ENCODE data around the gene MYO1B. TPM values are rescaled to one million over a fixed set of nuclear protein-coding genes. Genes with fewer than 3 reads are reported as not detected.

MYO1B gene
- 82.6 TPM for polyA plus RNA-seq (ENCODE audit: insufficient read length)

DNA sequence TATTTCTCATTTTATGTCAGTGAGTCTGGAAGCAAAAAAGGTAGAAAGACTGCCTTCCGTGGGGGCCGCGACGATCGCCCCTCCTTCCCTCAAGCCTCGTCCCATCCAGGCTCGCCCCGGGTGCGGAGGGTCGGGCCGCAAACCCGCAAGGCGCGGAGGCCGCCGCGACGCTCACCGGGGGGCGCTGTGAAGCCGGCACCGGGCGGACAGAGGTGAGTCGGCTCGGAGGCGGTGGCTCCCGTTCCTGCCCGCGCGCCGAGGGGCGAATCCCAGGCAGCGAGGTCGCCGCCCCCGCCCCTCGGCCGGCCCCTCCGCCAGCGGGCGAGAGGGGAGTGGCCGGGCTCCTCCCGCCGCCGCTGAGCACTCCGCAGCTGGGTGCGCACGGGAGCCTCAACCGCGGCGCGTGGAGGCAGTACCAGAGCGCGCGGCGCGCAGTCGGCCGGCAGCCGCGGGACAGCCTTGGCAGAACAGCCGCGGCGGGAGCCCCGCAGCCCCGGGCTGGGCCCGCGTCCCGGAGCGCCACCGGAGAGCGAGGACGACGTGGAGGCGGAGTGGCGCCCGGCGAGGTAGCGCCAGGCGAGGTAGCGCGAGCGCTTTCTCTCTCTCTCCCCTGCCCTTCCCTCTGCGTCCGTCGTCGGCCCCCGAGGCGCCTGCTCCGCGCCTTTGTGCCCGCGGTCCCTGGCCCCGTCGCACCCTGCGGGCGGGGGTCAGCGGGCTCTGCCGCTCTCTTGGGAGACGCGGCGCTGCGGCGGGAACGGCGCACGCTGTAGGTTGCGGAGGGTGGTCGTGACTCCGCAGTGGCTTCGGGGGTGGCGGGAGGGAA is at the start of gene MYO1B:
TSS of gene MYO1B (plus strand) at position 359 of the 823 bp plus-strand sequence. CDS start 31,492 bp downstream, outside the sequence.
- DNase-seq = peak; percentile 84

DNA sequence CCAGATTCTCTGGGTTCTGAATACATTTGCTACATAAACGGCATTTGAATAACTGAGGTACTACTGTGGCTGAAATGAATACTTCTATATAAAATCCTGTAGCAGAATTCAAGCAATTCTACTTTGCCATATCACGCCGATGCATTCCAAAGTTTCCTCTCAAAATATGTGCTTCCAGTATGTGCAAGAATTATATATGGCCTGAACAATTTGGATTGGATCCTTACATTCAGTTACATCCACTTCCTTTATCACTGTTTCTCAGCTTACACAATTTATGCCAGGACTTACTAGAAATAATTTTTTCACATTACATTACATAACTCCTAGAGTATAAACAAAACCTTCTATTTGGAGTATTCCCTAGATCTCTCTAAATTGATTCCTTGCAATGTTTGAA is 48.1 kb upstream of the MYO1B start:
- no peak for DNase-seq

DNA sequence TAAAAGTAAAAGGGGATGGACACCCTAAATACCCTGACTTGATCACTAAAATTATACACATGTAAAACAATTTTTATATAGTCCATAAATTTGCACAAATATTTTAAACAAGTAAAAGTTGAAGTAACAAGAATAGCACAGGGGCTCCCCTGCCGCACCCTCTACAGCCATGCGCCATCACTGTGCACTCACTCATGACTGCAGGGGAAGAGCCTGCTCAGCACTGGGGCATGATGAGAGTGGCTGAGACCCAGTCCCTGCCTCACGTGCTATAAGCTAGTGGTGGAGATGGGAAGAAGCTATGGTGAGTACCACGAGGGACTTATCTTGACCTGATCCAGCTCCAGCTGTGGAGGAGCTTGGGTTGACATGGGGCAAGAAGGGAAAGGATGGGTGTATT is 46.9 kb upstream of the MYO1B start:
- no peak for DNase-seq

DNA sequence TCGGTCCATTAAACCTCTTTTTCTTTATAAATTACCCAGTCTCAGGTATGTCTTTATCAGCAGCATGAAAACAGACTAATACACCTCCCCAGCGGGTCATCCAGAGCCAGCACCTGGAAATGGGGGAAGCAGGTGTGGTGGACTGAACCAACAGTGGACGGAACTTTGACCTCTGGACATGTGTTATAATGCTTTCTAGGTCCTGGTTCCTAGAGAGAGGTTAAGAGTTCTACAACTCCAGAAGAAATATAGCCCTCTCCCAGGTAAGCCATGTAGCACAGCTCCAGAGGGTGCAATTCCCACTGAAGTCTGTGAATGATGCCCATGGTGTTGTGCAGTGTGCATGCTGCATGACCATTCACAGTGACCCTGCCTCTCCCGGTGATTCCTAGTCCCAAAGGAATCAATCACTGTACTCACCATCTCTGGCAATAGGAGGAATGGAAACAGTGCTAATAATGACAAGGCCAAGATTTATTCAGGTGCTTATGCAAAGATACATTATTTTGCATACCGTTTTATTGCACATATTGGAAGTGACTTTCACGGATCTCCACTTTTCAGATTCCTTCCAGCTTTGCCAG is 45.2 kb upstream of the MYO1B start:
- DNase-seq = no peak

DNA sequence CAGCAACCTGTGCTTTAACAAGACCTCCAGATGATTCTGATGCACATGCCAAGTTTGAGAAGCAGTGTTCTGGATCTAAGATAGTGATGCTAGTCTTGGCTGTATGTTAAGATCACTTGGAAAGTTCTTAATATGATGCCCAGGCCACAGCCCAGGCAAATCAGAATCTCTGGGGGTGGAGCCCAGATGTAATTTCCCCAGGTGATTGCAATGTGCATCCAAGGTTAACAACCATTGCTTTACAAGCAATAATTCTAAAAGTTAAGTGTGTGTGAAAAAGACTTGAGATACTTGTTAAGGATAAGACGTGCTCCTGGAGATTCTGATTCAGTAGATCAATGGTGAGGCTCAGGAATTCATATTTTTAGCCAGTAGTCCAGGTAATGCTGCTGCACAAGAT is 44.3 kb upstream of the MYO1B start:
- DNase-seq = no peak

DNA sequence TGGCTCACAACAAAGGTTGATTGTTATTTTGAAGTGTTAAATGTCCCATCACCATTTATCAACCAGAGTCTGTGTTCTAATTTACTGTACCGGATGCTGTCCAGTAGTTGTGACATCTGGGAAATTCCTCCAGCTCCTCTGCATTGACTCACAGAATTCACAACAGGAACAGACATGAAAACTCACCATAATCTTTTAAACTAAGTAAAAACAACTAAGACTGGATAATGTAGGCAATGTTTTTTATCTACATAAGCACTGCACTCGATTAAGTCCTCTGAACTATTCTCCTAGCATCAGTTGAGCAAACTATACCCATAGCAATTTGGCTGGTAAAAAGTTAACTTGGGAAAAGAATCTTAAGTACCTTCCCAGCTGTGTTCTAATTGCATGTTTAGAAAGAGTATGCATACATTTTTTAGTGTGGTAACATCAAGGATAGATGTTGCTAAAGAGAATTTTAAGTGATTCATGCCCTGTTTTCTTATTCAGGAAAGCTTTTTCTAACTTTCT is 42.9 kb upstream of the MYO1B start:
- no peak for DNase-seq

DNA sequence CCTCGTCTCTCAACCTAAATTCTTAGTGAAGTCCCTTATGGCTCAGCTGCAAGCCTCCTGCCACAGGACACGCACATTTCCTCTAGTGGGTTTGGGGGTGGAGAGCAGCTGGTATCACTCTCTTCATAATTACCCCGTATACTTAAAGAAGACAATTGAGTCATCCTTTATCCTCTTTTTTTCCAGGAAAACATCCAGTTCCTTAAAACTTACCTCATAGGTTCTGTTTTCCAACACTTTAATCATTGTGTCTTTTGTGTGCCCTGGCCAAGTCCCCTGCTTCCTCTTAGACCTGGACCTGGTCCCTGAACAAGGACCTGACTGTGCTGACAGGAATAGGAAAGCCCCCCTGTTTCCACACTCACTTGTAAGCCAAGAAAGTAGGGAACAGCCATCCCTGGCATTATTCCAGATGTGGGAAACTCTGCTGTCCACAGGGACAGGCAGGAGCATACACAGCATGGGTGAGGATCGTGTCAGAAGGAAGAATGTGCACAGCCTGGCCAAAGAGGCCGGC is 42.3 kb upstream of the MYO1B start:
- DNase-seq = peak; percentile 41

DNA sequence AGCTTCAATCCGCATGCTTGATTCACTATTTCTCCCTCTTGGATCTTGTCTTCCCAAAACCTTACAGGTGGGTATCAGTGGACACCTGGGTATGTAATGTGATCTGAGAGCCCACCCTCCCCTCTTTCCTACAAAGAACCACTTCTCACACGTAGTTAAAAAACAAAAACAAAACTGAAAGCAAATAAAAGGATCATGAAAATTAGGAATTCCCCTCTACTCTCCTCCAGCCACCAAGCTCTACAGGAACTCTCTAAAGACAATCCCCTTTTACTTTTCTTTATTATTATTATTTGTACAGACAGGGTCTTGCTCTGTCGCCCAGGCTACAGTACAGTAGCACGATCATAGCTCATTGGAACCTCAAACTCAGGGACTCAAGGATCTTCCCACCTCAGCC is 40.8 kb upstream of the MYO1B start:
- DNase-seq = no peak

DNA sequence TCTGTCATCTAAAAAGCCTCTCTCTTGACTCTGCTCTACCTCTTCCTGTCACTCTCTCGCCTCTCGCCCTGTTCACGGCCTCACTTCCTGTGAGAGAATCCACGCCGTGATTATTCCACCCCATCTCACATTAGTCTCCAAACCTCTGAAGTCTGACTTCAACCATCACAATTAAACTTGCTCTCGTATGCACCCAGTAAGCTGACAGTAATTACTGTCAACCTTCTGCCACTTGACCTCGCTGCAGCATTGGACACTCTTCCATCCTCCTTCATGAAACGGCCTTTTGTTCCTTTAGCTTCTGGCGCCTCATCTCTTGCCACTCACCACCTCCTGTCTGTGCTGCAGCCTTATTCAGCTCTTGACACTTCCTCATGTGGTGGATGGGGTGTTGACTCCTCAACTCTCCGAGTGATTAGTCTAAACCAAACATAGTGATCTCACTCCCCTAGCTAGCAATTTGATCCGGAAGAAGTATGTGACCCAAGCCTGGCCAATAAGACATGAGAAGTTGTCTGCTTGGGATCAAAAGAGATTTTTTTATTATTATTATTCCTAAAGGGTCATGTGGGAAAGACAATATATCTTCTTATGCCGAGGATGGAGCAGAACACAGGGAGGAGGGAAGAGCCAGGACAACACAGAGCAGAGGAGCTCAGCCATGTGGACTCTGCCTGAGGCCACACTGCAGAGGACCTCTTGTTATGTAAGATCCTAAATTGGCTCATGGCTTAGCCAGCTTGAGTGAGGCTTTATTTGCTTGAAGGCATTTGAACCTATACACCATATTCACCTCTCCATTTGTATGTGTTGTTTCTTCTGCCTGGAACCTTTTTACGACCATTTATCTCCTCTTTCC is 38.4 kb upstream of the MYO1B start:
- DNase-seq = no peak

DNA sequence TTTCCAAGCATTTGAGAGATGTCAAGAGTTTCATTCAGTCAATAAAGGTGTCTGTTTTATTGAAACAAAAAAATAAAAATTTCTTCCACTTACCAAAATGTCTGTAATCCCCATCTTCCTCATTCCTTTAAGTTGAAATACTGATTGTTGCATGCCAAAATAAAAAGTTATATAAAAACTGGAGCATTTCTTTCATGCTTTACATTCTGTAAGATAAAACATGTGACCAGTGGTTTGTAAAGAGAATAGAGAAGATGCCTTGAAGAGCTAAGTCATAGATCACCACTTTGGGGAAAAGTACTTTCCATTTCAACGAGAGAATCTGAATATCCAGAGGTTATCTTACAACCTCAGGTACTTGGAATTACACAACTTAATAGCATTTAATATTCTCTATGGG is 35.9 kb upstream of the MYO1B start:
- DNase-seq = no peak

DNA sequence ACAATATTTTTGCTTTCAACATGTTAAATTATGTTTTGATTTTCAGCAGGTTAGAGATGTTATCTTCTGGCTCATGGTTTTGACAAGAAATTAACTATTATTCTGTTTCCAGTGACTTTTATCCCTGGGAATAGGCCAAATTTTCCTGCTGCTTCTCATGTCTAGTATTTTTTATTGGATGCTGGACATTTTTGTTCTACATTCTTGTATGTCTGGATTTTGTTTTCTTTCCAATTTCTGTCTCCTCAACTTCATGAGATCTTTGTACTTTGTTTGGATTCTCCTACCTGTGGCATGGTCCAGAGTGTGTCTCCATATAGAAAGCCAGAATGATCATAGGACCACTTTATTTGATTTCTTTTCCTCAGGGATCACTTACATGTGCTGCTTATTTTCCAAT is 33.1 kb upstream of the MYO1B start:
- no peak for DNase-seq

DNA sequence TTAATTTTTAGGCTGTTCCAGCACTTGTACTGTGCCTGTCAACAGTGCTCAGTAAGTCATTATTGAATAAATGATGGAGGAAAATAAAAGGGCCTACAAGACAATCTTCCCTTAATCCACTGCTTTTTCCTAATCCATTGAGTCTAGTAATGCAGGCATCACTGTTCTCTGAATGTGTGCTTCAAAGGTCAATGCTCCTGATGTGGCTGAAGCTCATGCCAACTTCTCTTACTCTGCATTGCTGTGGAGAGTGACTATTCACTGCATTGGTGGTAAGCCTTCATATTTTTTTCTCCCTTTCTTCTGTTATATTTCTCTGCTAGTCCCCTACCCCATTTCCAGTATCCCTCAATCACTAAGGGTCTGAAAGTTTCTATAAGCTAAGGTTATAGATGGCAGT is 31.9 kb upstream of the MYO1B start:
- DNase-seq = no peak

DNA sequence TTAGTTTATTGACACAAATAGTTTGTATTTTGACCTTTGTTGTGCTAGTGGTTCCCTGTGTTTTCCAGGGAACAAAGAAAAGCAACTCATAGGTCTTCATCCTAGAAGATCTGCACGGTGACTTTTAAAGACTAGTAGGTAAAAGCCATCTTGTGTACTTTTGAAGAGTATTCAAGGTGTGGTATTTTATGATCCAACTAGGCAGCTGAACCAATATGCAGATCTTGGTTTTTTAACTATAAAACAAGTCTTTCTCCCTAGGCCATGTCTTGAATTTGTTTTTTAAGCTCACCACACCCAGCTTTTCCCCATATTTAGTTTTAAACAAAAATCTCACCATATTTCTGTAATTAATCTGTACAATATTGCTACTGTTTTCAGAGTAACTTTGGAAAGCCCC is 30.0 kb upstream of the MYO1B start:
- no peak for DNase-seq

DNA sequence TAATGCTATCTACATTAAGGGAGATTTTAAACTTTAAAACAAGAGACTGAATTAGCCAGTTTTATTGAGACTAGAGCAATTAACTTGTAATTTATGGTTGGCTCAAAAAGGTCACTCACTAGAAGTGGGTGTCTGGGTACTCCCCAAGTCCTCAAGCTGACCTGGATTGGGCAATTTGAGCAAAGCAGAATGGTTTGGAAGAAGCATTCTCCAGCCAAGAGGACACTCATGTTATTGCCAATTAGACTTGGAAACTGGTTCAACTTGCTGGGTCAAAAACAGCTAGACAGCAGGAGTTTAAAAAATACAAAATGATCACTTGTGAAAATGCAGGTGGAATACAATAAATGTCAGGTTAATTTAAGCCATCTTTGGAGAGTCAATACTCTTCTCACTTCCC is 29.5 kb upstream of the MYO1B start:
- no peak for DNase-seq

DNA sequence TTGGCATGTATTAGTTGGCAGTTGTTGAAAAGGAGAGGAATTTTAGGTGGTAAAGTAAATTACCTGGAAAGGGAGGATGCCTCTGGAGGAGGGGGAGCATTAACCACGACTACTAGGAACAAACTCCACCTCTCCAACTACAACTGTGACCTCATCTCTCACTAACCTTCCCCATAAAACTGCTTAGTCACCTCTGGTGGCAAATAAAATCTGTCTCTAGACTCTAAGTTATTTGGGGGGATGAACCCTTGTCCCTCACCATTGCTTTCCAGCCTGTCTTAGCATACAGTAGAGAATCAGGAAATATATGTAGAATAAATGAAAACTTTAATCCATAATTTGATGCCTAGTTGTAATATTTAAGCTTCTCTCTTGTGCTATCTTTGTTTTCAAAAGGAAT is 27.6 kb upstream of the MYO1B start:
- DNase-seq = no peak

DNA sequence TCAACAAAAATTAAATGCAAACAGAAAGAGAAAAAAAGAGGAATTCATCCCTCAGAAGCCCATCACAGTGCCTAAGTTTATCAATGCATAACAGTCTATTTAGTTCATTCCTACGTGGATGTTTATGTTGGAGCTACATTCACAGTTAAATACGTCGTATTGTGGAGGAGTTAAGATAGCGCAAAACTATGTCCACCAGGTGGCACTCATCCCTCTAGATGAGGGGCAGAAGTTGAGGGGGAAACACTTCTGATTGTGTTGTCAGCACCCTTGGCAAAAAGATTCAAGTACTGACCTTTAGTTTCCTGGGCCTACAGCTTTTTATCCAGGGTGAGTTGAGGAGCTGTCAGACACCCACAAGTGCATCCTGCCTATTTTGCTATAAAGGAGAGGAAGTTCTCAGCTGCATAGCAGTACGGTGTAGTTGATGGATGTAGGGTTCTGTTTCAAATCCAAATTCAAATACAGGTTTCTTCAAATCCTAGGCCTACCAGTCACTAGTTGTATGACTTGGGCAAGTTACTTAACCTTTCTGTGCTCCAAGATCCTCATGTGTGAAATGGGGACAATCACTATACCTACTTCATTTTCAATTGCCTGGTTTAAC is 26.8 kb upstream of the MYO1B start:
- DNase-seq = peak; percentile 55

DNA sequence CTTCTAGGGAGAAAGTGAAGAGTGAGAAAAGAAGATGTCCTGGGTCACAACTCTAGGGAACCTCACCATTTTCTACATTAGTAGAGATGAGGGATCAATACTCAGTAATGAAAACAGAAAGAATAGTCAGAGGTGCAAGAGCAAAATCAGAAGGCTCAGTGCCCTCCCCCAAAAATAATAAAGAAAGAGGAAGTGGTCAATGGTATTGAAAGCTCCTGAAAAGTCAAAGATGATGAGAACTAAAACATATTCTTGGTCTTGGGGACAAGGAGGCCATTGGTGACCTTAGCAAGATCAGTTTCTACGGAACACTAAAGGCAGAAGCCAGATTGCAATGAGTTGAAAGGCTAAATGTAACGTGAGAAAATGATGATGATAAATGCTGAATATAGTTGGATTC is 24.5 kb upstream of the MYO1B start:
- DNase-seq = no peak

DNA sequence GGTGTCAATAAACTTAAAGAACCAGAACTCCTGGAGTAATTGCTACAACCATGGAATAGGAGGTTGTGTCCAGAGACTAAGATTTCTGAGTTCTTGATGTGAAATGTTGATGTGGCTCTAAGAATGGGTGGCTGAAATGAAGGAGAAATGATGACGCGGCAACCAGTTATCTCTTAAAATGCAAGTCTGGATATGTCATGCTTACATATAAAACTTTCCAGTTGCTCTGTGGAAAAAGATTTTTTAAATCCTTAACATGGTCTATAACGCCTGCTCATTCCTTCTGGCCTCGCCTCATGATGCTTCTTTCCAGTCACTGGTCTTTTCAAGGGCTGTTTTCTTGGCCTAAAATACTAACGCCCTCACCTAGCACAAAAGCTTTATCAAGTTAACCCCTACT is 23.5 kb upstream of the MYO1B start:
- no peak for DNase-seq

DNA sequence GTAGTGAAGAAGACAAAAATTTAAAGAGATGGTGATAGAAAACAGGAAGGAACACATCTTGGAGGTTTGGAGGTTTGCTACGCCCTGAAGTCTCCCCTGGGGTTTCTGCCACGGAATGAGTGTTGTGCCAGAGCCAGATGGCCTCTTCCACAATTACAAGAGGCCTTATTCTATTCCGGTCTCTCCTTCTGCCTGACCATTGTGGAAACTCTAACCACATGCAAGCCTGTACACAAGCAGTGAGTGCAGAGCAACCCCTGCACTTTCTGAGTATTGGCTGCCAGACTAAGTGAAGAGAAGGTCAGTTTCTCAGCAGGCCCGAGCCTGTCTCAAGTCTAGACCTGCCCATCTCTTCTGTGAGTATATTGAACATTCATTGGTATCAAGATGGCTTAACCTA is 22.7 kb upstream of the MYO1B start:
- DNase-seq = no peak

DNA sequence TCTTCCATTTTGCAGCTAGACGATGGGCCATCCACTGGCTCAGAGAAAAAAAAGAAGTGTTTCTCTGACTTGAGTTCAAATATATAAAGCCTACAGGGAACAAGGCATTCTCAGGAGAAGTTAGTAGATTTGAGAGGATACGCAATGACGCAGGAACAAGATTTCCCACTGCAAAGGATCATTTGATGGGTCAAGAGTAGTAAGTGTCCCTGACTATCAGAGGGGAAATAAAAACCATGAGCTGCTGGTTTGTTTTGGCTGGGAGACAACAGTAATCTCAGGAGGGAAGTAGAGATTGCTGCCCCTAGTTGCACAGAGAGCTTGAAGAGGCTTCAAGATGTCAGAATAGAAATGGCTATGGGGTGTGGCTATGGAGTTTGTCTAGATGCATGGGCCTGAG is 22.3 kb upstream of the MYO1B start:
- DNase-seq = no peak

DNA sequence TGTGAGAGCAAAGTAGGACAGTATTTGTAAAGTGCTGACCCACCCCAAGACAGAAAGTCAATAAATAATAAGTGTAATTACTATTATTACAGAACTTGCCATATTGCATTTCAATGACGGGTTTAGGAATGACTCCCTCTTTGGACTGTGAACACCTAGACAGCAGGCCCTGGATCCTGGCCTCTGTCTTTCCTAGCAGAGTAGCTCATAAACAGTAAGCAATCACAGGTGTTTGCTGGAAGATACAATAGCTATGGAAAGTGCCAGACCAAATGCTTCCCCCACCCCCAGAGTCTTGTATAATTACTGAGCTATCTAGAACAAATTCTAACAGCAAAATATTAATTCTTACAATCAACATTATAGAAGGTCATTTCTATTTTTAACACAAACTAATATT is 20.1 kb upstream of the MYO1B start:
- DNase-seq = no peak

DNA sequence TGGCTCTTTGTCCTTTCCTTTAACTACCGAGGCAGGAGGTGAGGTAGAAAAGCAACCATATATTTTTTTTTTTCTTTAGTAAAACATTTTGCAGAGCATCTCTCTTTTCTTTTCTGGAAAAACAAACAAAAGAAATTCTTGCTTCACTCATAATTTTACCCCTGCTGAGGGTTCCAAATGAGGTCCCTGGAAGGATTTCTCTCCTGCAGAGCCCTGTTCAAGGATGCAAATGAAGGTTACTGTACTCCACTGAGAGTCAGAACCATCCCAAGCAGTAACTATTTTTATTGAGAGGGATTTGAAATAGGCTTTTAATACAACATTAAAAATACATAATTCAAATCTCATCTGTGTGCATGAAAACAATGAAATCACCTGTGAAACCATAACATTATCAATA is 19.5 kb upstream of the MYO1B start:
- DNase-seq = no peak

DNA sequence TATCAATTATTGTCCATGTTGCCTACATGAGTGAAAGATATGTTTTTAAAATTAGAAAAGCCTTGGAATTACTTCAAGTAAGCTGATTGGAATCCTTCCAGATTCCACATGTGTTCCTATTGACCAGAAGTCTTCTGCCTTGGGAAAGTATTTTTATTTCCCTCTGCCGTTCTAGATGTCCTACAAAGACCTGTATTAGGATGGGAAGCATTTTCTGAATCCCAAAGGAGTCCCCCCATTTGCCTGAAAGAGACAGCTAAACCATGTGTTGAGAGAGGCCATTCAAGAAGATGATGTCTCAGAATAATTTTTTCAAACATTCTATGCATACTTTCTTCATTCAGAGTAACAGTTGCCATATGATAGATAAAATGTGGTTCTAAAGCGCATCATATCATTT is 19.0 kb upstream of the MYO1B start:
- no peak for DNase-seq

Data from hindlimb muscle (tissue), 1 donor.